Neural cell (in vitro differentiated cells): ENCODE data around the gene RAD23B. TPM values are rescaled to one million over a fixed set of nuclear protein-coding genes. Genes with fewer than 3 reads are reported as not detected.

ENCODE experiments used
- H2AFZ ChIP-seq: fragments of 200-600, 300-800 bp; sonication (generic), shearing (Covaris generic); 2 replicates; pipeline ENCODE4 v1.6.0; 2014; ENCODE audit warnings: low read depth, mild to moderate bottlenecking, antibody characterized with exemption, low read length, moderate library complexity
- H3F3A ChIP-seq: fragments of 200-600 bp; shearing (Covaris generic); 2 replicates; pipeline ENCODE4 v1.6.1; 2016; ENCODE audit warnings: mild to moderate bottlenecking, moderate library complexity, mixed read lengths, antibody characterized with exemption, low read length; ENCODE audit not compliant: insufficient read depth, poor library complexity, severe bottlenecking
- H3K27ac ChIP-seq: fragments of 200-600, 300-800 bp; sonication (generic), shearing (Covaris generic); 2 replicates; pipeline ENCODE4 v1.5.1; 2014; ENCODE audit warnings: mild to moderate bottlenecking, low read length, moderate library complexity
- H3K27me3 ChIP-seq: fragments of 300-800, 200-600 bp; sonication (generic), shearing (Covaris generic); 2 replicates; pipeline ENCODE4 v1.6.0; 2014; ENCODE audit warnings: mild to moderate bottlenecking, low read depth, low read length, moderate library complexity; ENCODE audit not compliant: insufficient read depth
- H3K36me3 ChIP-seq: fragments of 300-800, 200-600 bp; sonication (generic), shearing (Covaris generic); 2 replicates; pipeline ENCODE4 v1.5.1; 2014; ENCODE audit warnings: mild to moderate bottlenecking, antibody characterized with exemption, low read length, moderate library complexity; ENCODE audit not compliant: insufficient read depth
- H3K4me2 ChIP-seq: fragments of 300-800, 200-600 bp; sonication (generic), shearing (Covaris generic); 2 replicates; pipeline ENCODE4 v1.6.0; 2014; ENCODE audit warnings: mild to moderate bottlenecking, low read length
- H3K4me3 ChIP-seq: fragments of 300-800, 200-600 bp; sonication (generic), shearing (Covaris generic); 2 replicates; pipeline ENCODE4 v1.5.1; 2014; ENCODE audit warnings: mild to moderate bottlenecking, low read length, moderate library complexity
- H3K79me2 ChIP-seq: fragments of 200-600 bp; shearing (Covaris generic); replicated peaks from 2 replicates; pipeline ENCODE4 v1.6.0; 2014; ENCODE audit warnings: mild to moderate bottlenecking, low read length, moderate library complexity; ENCODE audit not compliant: insufficient read depth
- H3K9ac ChIP-seq: fragments of 300-800, 200-600 bp; sonication (generic), shearing (Covaris generic); 2 replicates; pipeline ENCODE4 v1.6.1; 2016; ENCODE audit warnings: mild to moderate bottlenecking, low read length, mixed read lengths
- H3K9me2 ChIP-seq: fragments of 200-600 bp; shearing (Covaris generic); 2 replicates; pipeline ENCODE4 v1.6.1; 2016; ENCODE audit warnings: mild to moderate bottlenecking, low read length, mixed read lengths; ENCODE audit not compliant: insufficient read depth
- H3K9me3 ChIP-seq: fragments of 200-600, 300-800 bp; sonication (generic), shearing (Covaris generic); 2 replicates; pipeline ENCODE4 v1.6.1; 2016; ENCODE audit warnings: mild to moderate bottlenecking, mixed run types, low read length, moderate library complexity, mixed read lengths
- H4K20me1 ChIP-seq: fragments of 200-600 bp; shearing (Covaris generic); 2 replicates; pipeline ENCODE4 v1.6.1; 2016; ENCODE audit warnings: mild to moderate bottlenecking, mixed run types; ENCODE audit not compliant: insufficient read depth
- CTCF ChIP-seq: fragments of 450-650 bp; IDR thresholded peaks from 2 replicates; pipeline ENCODE4 v1.5.1; 2014; ENCODE audit warnings: antibody characterized with exemption, mild to moderate bottlenecking, moderate library complexity; ENCODE audit not compliant: poor library complexity, severe bottlenecking
- EP300 ChIP-seq: fragments of 450-650 bp; conservative IDR thresholded peaks from 2 replicates; pipeline ENCODE4 v1.6.1; 2014; ENCODE audit warnings: antibody characterized with exemption, mild to moderate bottlenecking, moderate library complexity; ENCODE audit not compliant: poor library complexity, severe bottlenecking
- EZH2 ChIP-seq: fragments of 200-600, 300-800 bp; shearing (Covaris generic), sonication (generic); IDR thresholded peaks from 2 replicates; pipeline ENCODE4 v1.6.1; 2014; ENCODE audit warnings: antibody characterized with exemption, low read length, borderline replicate concordance, mild to moderate bottlenecking; ENCODE audit not compliant: insufficient read depth, poor library complexity, severe bottlenecking
- MXI1 ChIP-seq: fragments of 450-650 bp; conservative IDR thresholded peaks from 2 replicates; pipeline ENCODE4 v1.6.1; 2014; ENCODE audit warnings: antibody characterized with exemption, mild to moderate bottlenecking; ENCODE audit not compliant: poor library complexity, severe bottlenecking
- POLR2AphosphoS5 ChIP-seq: IDR thresholded peaks from 2 replicates; pipeline ENCODE4 v1.6.1; 2012
- RAD21 ChIP-seq: fragments of 450-650 bp; conservative IDR thresholded peaks from 2 replicates; pipeline ENCODE4 v1.6.1; 2014; ENCODE audit warnings: antibody characterized with exemption, mild to moderate bottlenecking, moderate library complexity
- REST ChIP-seq: IDR thresholded peaks from 2 replicates; pipeline ENCODE4 v1.6.1; 2012; ENCODE audit warnings: borderline replicate concordance
- SMC3 ChIP-seq: fragments of 450-650 bp; conservative IDR thresholded peaks from 2 replicates; pipeline ENCODE4 v1.6.1; 2014; ENCODE audit warnings: antibody characterized with exemption, mild to moderate bottlenecking, moderate library complexity; ENCODE audit not compliant: poor library complexity
- TAF1 ChIP-seq: IDR thresholded peaks from 2 replicates; pipeline ENCODE4 v1.6.1; 2012; ENCODE audit warnings: low read depth
- polyA plus RNA-seq: library from polyadenylated mRNA; depleted of rRNA; stranded (reverse); fragments of >200 nt; gene quantifications from 2 replicates; pipeline ENCODE4 v1.2.3, GENCODE V29; 2014

RAD23B gene
- polyA plus RNA-seq, 1 donor from 2014 or later: 97.3 TPM

GRCh38 chr9:107355394-107355793 is 72.3 kb downstream of the RAD23B start:
- TF ChIP-seq MXI1 (no peak), EZH2 (no peak), CTCF (no peak), EP300 (no peak), RAD21 (no peak), TAF1 (no peak), REST (no peak), SMC3 (no peak), POLR2AphosphoS5 (no peak)
- no peaks in the 10 kb centered on the region for H3K36me3 ChIP-seq
- H3K27ac ChIP-seq: no peak overlapping the region
- H3F3A ChIP-seq: no peaks in the 10 kb centered on the region
- no peaks in the 10 kb centered on the region for H3K79me2 ChIP-seq
- no peaks in the 10 kb centered on the region for H3K9me2 ChIP-seq
- H3K9me3 ChIP-seq: no peaks in the 10 kb centered on the region
- no peak overlapping the region for H3K9ac ChIP-seq
- no peaks in the 10 kb centered on the region for H4K20me1 ChIP-seq
- H3K4me2 ChIP-seq: no peak overlapping the region
- no peaks in the 10 kb centered on the region for H3K27me3 ChIP-seq
- no peak overlapping the region for H3K4me3 ChIP-seq
- H2AFZ ChIP-seq: no peak overlapping the region

GRCh38 chr9:107358986-107359385 is 75.9 kb downstream of the RAD23B start:
- Histone ChIP-seq H3K4me3 (no peak overlapping the region), H3K27ac (no peak overlapping the region), H3K9ac (no peak overlapping the region), H2AFZ (no peak overlapping the region), H3K9me3 (no peaks in the 10 kb centered on the region), H3K27me3 (no peaks in the 10 kb centered on the region), H4K20me1 (no peaks in the 10 kb centered on the region), H3K9me2 (no peaks in the 10 kb centered on the region), H3K36me3 (no peaks in the 10 kb centered on the region), H3K4me2 (no peak overlapping the region), H3K79me2 (no peaks in the 10 kb centered on the region), H3F3A (no peaks in the 10 kb centered on the region)
- no peak for TF ChIP-seq RAD21
- TF ChIP-seq EP300: no peak
- no peak for TF ChIP-seq POLR2AphosphoS5
- no peak for TF ChIP-seq TAF1
- no peak for TF ChIP-seq MXI1

- Histone ChIP-seq H3F3A (no peaks in the 10 kb centered on the region), H3K9me3 (no peaks in the 10 kb centered on the region), H3K27ac (no peak overlapping the region), H3K36me3 (no peaks in the 10 kb centered on the region), H2AFZ (no peak overlapping the region), H3K4me2 (no peak overlapping the region), H3K27me3 (no peaks in the 10 kb centered on the region), H3K4me3 (no peak overlapping the region), H4K20me1 (no peaks in the 10 kb centered on the region), H3K79me2 (no peaks in the 10 kb centered on the region), H3K9me2 (no peaks in the 10 kb centered on the region), H3K9ac (no peak overlapping the region)
- no peak for TF ChIP-seq EZH2
- TF ChIP-seq REST: no peak
- TF ChIP-seq POLR2AphosphoS5: no peak
- no peak for TF ChIP-seq SMC3
- no peak for TF ChIP-seq TAF1
- no peak for TF ChIP-seq CTCF
- TF ChIP-seq MXI1: no peak
- TF ChIP-seq RAD21: no peak
- no peak for TF ChIP-seq EP300
These were observed 77.0 kb downstream of the RAD23B start for GRCh38 chr9:107360098-107360497.
